CD4-positive, alpha-beta T cell treated with Interleukin-6 at 100 ng/mL for 8 hours (primary cell): ENCODE results near the gene SRCIN1.

Experiments
- DNase-seq: peaks from one replicate; pipeline ENCODE4 v3.0.0-alpha.2; 2020; ENCODE audit warnings: mixed read lengths, low spot score

The SRCIN1 gene

DNA sequence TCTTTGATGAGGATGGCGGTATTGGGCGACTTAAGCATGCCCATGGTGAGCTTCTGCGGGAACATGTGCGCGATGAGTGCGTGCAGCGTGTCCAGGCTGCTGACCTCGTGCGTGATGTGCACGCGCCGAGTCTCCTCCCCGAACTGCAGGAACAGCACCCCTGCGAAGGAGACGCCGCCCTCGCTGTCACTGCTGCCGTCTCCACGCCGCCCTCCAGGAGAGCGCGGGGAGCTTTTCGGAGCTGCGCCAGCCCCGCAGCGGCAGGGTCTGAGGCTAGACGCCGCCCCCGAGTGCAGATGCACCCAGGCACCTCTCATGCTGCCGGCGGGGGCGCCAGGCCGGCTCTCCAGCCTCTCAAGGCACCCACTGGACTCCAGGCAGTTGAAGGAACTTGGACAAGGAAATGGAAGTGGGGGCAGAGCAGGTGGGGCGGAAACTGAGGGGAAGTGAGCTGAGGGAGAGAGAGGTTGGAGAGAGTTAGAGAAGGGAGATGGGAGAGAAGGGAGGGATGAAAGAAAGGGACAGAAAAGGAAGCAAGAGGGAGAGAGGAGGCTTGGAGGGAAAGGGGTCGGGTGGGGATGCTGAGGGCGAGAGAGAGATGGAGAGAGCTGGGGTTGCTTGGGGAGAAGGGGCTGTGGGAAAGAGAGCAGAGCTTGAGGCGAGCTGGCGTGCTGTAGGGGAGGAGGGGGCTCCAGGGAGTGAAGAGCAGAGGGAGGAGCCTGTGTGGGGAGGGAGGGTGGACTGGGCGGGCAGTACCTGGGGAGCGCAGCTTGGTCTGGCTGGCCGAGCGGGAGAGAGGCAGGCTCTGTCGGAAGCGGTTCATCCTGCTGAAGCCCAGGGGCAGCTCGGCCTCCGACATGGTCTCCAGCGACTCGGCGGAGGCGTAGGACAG lies 42.1 kb downstream of the SRCIN1 start:
- no peak for DNase-seq

DNA sequence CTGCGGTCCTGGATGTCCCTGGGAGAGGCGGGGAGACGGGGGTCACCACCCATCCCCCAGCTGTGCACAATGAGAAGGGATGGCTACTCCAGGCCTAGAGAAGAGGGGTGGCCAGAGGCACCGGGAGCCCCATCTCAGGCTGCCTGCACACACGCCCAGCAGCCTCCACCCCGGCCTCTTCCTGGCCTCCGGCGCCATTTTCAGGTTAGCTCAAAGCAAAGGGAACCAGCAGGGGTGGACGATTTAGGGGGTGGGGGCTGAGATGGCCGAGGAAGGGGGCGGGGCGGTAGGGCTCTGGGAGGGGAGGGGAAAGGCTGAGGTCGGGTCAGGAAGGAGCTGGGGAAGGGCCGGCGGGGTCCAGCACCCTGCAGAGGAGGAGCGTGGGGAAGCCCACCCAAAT lies 42.8 kb downstream of the SRCIN1 start:
- DNase-seq = no peak

DNA sequence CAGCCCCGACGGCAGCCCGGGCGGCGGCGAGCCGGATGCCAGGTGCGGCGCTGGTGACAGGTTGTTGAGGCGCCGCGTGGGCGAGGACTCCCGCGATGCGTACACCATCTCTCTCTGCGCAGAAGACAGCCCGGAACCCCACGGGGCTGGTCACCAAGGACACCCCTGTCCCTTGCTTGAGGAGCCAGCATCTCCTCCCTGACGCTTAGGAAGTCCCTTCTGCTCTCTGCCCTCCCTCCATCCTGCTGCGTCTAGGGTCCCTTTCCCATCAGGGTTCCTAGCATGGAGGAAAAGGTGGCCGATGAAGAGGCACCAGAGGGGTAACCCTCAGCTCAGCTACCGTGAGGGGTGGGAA lies 43.6 kb downstream of the SRCIN1 start:
- DNase-seq = no peak

DNA sequence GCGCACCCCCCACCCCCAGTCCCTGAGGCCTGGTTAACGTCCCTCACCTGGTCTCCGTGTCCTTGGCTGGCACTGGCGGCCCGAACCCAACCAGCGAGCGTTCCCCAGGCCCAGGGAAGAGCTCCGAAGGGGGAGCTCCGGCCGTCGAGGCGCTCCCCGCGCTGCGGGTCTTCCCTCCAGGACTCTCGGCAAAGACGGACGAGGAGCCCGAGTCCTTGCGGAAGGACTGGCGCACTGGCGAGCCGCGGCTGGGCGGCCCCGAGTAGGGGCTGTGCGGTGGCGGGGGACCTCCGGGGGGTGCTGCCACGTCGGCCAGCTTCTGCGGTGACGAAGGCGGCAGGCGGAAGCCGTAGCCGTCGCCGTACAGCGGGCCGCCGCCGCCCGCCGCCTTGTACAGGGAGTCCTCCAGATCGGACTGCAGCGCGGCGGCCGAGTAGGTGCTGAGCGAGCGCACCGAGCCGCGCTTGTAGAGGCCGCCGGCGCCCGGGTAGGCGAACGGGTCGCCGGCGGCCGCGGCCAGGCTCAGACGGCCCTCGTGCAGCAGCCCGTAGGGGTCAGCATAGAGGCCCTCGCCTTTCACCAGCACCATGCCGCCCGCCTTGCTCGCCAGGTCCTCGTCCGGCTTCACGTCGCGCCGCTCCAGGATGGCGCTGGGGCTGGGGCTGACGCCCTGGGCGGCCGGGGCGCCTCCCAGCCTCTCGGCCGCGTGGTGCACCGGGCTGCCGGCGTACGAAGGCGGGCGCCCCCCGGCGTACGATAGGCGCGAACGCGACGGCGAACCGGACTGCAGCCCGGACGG lies 44.1 kb downstream of the SRCIN1 start:
- DNase-seq = no peak

DNA sequence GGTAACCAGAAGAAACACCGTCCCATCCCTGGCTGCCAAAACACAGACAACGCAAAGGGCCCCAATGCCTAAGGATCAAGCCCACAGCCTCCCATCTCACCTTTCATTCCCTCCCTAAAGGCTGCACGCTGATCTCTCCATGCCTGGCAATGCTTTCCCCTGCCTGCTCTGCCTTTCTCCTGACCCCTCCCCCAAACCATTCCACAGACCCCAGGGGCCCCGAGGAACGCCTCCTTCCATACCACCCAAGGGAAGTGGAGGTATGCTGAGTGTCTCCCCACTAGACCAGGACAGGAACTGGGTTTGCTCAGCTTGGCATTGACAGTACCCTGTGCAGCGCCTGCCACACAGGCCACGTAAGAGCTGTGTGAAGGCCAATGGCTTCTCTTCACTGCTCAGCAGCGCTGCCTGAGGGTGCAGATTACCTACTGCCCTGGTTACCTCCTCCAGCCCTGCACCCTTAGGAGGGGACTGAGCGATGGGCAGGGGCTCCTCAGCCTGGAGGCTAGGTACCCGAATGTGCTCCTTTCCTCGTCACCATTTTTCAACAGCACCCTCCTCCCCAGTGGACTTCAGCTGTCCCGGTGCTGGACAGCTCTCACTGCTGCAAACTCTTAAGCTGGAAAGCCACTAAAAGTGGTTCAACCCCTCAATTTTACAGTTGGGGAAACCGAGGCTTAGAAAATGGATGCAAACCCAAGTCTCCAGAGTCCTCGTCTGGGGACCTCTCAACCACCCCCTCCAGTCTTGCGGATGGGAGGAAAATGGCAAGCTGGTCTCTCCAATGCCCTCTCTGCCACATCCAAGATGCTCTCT lies 45.0 kb downstream of the SRCIN1 start:
- no peak for DNase-seq

DNA sequence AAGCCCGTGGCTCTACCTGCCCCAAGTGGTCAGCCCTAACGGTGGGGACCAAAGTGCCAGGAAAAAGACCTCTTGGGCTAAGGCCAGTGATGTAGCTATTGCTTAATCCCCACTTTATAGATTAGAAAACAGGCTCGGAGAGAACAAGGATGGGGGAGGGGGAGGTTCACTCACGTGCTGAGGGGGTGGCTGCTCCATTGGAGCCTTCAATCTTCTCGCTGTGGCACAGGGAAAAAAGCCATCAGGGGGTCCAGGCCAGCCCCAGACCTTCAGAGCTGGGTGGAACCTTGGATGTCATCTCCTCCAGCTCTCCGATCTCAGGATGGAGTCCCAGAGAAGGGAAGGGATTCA lies 45.9 kb downstream of the SRCIN1 start:
- DNase-seq = no peak

DNA sequence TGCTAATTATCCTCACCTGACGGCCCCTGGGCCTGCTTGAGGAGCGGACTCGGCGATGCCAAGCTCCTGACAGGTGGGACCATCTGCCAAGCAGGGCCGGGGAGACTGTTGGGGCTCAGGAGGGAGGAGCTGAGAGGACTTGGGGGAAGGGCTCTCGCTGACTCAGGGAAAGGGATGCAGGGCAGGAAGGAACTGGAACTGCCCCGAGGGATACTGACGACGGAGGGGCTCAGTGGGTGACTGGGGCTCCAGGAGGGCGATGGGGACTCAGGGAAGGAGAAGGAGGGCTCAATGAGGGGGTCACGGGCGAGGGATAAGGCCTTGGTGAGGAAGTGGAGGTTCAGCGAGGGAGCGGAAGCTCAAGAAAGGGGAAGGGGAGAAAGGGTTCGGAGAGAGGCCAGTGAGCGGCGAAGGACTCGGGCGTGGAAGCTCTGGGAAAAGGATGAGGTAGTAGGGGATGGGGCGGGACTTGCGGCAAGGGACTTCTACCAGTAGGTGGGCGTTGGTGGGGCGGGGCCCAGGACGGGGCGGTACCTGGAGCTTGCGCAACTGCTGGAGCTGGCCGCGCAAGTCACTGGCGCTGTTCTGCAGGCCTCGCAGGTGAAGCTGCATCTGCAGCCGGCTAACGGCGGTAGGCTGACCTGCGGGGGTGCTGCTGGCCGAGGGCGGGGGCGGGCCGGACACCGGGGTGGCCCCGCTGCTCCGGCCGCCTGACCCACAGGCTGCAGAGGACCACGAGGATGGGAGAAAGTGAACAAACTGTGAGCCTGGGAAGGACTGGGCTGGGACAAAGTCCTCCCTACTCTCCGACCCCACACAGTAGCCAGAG lies 46.5 kb downstream of the SRCIN1 start:
- peak; percentile 86 for DNase-seq

DNA sequence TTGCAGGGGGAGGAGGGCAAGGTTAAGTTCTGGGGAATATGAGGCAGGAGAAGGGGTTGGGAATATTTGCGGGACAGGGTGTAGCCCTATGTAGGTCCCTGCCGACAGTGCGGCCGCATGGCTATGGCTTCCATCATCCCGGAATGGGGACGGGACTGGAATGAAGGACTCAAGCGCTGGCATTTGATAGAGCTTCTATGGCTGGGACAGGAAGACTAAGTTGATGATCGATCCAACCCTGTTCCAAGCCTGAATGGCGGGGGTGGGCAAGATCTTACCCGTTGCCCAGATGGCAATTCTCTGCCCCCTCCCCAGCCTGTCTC lies 47.1 kb downstream of the SRCIN1 start:
- DNase-seq = no peak

DNA sequence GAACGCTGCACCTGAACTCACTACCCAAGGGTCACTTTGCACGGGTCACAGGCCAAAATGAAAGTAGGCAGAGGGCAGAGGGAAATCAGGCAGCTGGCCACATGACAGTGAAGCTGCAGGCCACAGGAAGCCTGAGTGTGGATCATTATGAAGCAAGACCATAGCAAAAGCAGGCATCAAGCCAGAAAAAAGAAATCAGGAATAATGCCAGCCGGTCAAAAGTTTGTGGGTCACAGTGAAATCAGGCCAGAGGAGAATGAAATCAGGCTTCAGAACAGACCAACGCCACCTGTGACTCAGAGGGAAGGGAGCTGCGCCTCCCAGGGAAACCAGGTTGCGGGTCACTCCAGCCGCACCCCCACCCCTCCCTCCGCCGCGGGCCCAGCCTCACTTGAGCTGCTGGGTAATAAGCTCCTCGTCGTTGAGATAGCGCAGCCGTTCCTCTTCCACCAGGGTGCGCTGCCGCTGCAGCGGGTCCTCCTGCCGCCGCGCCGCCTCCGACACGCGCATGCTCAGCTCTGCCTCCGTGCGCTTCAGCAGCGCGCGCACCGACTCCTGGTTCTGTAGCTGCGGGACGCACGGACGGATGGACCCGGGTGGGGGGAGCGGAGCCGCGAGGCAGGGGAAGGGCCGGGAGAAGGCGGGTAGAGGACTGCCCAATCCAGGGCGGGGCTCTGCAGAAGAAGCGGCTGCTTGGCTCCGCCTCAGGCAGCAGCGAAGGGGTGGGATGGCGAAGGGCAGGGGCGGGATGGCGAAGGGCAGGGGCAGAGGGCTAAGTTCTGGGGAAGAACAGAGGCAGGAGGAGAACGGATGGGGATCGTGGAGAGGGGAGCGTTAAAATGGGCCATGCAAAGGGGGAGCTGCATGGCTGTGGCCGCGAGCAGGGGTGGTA lies 47.7 kb downstream of the SRCIN1 start:
- peak; percentile 91 for DNase-seq

DNA sequence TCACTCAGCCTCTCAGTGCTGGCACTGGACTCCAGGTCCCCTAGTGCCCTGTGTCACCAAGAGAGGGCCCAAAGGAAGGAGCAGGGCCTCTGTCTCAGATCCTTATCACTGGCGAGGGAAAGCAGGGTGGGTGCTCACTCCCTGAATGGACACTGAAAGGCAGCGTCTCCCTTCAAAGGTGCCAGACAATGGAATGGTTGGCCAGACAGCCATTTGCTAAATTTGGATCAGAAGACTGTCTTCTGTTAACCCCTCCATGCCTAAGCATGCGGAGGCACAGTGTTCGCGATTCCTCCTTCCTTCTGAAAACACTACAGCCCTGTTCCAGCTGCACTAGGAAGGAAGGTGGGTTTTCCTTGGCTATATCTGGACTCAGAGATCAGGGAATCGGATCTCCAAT lies 48.4 kb downstream of the SRCIN1 start:
- DNase-seq = no peak

DNA sequence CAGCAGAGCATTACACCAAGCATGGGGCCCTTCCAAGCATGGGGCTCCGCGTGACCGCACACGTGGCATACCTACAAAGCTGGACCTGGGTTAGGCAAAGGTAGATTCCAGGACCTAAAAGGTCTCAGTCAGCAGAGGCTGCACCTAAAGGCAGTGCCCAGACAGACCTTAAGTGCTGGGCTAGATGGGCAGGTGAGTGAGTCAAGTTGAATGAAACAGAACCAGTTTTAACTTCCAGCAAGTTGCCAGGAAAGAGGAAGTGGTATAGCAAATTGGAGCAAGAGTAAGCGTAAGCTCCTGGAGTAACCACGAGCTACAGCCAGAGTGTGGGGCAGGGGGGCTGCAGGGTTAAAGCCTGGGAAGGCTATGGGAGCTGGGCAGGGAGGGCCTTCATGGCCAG lies 49.5 kb downstream of the SRCIN1 start:
- no peak for DNase-seq

DNA sequence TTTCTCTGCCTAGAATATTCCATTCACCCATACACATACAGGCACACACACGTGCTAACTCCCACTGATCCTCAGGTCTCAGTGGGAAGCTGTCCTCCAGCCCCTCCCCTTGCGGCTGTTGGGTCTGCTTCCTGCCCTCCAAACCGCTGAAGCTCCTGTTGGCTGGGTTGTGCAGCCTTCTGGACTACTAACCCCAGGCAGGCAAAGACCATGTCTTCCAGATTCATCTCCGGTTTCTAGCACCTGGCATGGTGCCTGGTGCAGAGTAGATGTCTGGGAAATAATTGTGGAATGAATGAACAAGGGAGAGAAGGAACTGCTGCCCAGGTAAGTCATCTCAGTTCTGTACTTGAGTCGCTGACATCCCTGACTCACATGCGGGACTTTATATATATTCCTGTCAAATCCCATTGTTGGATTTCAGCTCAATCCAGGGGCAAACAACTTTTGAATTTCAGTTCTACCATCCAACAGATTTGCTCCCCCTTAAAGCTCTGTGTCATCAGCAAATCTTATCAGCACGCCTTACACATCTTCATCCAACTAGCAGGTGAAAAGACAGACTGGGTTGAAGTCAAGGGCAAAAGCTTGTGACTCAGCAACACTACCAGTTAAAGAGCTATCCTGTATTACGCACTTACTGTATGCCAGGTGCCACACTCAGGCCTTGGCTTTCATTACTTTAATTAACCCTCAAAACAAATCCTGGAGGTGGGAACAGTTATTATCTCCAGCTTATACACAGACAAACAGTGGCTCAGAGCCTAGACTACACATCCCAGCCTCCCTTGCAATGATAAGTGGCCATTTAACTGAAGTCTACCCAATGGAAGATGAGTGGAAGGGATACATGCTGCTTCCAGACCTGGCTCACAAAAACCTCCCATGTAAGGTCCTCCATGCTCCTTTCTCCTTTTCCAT lies 51.1 kb downstream of the SRCIN1 start:
- no peak for DNase-seq

DNA sequence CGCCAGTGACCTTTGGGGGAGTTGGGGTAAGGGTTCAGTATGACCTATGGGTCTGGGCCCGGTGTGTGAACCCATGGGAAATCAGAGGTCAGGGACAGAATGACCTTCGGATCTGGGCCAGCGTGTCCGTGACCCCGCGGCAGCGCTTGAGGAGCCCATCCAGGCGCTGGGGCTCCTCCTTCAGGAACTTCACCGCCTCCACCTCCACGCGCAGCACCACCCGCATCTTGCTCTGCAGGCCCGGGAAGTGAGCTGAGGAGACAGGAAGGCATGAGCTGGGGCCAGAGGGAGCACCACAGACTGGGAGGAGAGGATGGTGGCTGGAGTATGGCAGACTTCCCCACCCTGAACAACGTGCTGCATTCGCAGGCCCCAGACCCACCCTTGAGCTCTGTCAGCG lies 53.4 kb downstream of the SRCIN1 start:
- no peak for DNase-seq

DNA sequence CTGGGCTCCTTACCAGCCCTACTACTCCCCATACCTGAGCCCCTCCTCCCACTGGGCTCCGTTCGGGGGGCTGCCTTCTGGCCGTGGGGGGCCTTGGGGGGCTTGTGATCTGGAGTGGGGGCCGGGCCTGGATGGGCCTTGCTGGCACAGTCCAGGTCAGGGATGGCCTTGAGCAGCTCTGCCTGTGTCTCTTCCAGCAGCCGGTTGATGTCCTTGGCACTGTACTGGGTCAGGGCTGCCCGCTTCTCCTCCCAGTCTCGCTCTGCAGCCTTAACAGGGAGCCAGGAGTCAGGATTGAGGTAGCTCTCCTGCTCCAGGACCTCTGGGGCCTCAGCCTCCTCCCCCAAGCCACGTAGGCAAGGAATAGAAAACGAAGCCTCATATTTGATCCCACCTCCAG lies 54.6 kb downstream of the SRCIN1 start:
- no peak for DNase-seq

DNA sequence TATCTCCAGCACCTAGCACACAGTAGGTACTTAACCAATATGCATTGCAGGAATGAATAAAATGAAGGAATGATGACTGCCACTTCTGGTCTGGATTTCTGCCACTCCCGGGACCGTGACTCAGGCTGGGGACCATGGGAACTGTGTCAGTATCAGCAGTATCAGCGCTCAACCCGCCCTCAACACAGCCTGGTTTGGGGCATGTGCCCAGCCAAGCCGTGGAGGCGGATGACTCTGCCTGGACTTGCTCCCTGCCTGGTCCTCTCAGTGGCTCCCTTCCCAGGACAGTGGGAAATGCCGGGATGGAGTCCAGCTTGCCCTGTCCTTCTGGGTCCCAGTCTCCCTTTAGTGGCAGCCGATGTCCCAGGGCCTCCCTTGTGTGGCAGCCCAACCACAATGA lies 55.1 kb downstream of the SRCIN1 start:
- DNase-seq = no peak

DNA sequence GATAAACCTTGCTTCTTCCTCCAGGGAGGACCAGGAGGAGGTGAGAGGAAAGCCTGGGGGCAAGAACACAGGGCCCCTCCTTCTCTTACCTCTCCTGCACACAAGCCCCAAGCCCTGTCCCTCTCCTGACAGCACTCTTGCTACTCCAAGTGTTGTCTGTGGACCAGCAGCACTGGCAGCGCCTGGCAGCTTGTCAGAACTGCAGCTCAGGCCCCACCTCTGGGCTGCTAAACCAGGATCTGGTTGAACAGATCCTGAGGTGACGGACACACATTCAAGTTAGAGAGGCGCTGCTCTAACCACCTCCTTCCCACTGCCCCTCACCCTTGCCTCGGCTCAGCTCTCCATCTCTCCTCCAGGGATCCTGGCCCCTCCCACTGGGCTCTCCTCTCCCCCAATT lies 56.5 kb downstream of the SRCIN1 start:
- DNase-seq = no peak

DNA sequence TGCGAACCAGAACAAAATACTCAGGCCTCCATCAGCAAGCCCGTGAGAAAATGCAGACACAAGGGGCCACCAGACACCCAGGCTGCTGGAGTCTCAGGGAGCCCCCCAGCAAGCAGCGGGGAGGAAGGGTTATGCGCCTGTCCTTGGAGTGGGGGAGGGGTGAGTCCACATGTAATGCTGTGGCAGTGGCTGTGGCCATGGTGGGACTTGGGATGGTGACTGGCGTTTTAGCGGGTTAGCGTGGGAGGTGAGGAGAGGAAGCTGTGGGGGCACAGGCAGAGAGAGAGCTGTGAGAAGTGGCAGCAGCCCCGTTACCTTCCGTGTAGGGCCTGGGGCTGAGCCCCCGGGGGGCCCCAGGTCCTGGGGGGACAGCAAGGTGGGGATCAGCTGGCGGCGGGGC lies 58.3 kb downstream of the SRCIN1 start:
- DNase-seq = no peak

DNA sequence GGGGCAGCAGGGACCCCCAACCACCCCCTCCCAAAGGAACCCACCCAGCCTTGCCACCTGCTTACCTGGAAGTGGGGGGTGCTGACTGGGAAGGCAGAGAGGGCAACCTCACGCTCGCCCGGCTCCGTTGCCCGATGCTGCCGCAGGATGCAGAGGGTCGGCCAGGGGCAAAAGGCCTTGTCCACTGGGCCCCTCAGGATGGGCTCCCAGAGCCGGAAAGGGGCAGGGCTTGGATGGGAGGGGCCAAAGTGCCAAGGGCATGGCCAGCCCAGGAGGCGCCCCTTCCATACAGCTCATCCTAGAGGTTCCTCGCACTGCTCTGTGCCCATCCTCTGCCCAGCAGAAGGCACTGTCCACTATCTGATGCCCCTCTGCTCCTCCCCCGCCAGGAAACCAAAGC lies 59.4 kb downstream of the SRCIN1 start:
- no peak for DNase-seq

DNA sequence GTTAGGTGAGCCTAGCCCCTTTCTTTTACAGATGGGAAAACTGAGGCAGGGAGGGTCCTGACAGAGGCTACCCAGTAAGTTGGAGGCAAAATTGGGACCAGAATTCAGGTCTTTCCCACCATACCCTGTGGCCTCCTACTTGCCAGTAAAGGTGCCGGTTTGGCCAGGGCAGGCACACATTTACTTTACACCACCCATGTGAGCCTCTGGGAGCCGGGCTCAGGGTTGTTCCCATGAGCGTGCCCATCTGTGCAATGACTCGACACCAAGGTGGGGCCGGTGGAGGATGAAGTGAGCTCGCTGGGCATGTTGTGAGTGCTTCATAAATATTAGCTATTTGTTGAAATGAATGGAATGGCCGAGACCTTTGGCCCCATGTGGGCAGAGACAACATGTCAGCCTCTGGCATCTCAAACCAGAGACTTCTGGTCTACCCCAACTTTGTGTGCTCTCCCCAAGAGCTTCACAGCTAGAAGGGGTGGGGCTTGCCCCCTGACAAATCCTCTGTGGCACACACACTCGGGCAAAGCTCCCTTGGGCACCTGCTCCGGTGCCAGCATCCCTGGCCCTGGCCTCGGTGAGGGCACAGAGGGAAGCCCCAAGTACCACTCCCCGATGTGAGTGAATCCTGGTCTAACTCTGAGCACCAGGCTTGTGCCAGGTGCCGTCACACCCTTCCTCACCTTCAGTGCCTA lies 60.1 kb downstream of the SRCIN1 start:
- no peak for DNase-seq
